MM.1S (cell line): ENCODE measurements around the gene PLCXD1.

Experiments
- EZH2 ChIP-seq: fragments of 300-600 bp; sonication (generic); optimal IDR thresholded peaks from 2 replicates; pipeline ENCODE3; 2017; ENCODE audit warnings: low read depth, mild to moderate bottlenecking, antibody characterized with exemption, low read length, mixed read lengths
- EZH2phosphoT487 ChIP-seq: fragments of 300-600 bp; sonication (generic); IDR thresholded peaks from 2 replicates; pipeline ENCODE4 v1.6.1; 2018; ENCODE audit warnings: antibody characterized with exemption, low read length

- TF ChIP-seq EZH2 = no peak
- no peak for TF ChIP-seq EZH2phosphoT487
These were observed 22.7 kb upstream of the PLCXD1 start for GRCh38 chrX:258291-259040.
